Measurements from ENCODE around the gene ARMH3. TPM values are rescaled to one million over a fixed set of nuclear protein-coding genes. Genes with fewer than 3 reads are reported as not detected.

Gene ARMH3
- polyA plus RNA-seq, 1 experiment = 19.8 TPM

DNA sequence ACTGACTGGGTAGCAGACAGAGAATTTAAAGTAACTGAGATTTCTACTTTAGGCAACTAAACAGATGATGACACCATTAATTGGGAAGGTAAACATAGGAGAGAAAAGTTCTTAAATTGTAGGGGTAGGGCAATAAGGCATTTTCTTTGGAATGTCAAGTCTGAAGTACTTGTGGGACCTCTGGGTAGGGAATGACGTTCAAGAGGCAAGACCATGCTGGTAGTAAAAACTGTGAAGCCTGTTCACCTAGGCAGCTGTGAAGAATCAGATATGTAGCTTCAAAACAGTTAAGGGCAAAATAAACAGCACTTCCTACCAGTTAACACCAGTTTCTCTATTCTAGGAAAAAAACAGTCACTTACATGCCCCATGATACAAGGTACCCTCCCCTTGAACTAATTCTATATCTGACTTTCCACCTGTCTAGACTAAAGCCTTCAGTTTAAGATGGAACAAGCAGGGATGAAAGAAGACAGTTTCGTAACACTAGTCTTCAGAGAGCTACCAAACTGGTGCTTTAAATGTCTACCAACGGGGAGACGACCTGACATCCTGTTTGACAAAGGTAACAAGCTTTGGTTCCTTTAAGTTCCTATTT lies 149.3 kb downstream of the ARMH3 start:
- Histone ChIP-seq H3K4me3 (ENCODE audit: low read depth, low read length) (no peak overlapping the region), H3K27ac (ENCODE audit: low read depth, low read length) (no peak overlapping the region), H3K27me3 (ENCODE audit: control insufficient read depth, insufficient read depth, low read length) (no peaks in the 10 kb centered on the region), H3K9me3 (ENCODE audit: control insufficient read depth, insufficient read depth, low read length) (no peaks in the 10 kb centered on the region)
- ChIA-PET POLR2A (no interaction called here), CTCF (interaction anchor here (1.0 to 2.3 kb wide), 4 partner anchors 10 to 66 kb away, joined by 3 to 10 read pairs (median 3); no protein-coding TSS in a partner anchor)
- DNase-seq (ENCODE audit: low read depth, low spot score) = no peak
- TF ChIP-seq, protein P1, sequence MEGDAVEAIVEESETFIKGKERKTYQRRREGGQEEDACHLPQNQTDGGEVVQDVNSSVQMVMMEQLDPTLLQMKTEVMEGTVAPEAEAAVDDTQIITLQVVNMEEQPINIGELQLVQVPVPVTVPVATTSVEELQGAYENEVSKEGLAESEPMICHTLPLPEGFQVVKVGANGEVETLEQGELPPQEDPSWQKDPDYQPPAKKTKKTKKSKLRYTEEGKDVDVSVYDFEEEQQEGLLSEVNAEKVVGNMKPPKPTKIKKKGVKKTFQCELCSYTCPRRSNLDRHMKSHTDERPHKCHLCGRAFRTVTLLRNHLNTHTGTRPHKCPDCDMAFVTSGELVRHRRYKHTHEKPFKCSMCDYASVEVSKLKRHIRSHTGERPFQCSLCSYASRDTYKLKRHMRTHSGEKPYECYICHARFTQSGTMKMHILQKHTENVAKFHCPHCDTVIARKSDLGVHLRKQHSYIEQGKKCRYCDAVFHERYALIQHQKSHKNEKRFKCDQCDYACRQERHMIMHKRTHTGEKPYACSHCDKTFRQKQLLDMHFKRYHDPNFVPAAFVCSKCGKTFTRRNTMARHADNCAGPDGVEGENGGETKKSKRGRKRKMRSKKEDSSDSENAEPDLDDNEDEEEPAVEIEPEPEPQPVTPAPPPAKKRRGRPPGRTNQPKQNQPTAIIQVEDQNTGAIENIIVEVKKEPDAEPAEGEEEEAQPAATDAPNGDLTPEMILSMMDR (IDR thresholded peaks at IDR 0.05; ENCODE audit: low read depth, low read length) = no peak

DNA sequence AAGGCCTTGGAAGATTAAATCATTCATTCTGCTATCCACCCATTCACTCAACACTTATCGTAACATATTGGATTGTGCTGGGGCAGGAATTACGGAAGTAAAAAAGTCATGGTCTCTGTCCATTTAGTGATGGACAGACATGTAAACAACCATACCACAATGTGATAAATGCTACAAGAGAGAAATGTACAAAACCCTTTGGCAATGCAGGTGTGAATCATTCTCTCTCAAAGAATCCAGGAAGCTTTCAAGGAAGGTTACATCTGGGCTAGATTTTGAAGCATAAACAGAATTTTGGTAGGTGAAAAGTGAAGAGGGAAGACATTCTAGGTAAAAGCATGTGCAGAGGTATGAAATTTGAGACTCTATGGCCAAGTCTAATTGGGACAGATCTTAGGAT lies 150.7 kb downstream of the ARMH3 start:
- no peak for DNase-seq (ENCODE audit: low read depth, low spot score)
- no peak overlapping the region for H3K27ac ChIP-seq (ENCODE audit: low read depth, low read length)
- TF ChIP-seq, protein P1 (IDR thresholded peaks at IDR 0.05; ENCODE audit: low read depth, low read length) = no peak
- H3K27me3 ChIP-seq (ENCODE audit: control insufficient read depth, insufficient read depth, low read length) = no peaks in the 10 kb centered on the region
- H3K4me3 ChIP-seq (ENCODE audit: low read depth, low read length) = no peak overlapping the region
- no peaks in the 10 kb centered on the region for H3K9me3 ChIP-seq (ENCODE audit: control insufficient read depth, insufficient read depth, low read length)
- ChIA-PET POLR2A (no interaction called here), CTCF (no interaction called here)

DNA sequence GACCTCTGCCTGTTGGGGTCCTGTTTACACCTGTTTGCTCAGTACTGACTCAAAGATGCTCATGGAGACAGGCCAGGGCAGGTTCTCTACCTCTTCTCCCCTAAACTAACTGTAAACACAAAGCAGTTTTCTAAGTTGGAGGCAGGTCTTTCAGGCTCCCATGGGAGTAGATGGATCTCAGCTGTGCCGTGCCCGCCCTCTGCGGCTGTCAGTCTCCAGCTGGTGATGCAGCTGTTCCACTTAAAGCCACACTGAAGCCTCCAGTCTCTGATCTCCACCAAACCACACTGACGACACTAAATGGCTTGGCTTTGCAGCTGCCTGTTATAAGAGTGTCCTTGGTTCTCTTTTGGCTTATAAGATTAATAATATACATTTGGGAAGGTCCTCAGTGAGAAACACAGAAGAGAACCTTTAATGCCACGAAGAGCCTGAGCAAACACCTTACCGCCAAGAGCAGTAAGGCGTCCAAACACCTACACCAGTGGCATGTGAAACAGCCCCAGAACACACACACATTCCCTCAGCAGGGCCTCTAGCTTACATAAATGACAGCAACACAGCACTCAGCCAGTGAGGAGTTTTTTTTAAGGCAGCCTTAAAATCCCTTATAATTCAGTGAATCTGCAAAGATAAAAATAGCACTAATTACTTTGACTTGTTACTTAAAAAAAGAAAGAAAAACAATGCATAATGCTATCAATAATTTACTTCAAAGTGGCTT lies 152.0 kb downstream of the ARMH3 start:
- DNase-seq (ENCODE audit: low read depth, low spot score) = no peak
- H3K9me3 ChIP-seq (ENCODE audit: control insufficient read depth, insufficient read depth, low read length) = no peaks in the 10 kb centered on the region
- CTCF ChIA-PET = interaction anchor here (1.3 kb wide), 1 partner anchor 106 kb away, joined by 6 read pairs; no protein-coding TSS in a partner anchor
- H3K4me3 ChIP-seq (ENCODE audit: low read depth, low read length) = no peak overlapping the region
- H3K27ac ChIP-seq (ENCODE audit: low read depth, low read length) = no peak overlapping the region
- no peaks in the 10 kb centered on the region for H3K27me3 ChIP-seq (ENCODE audit: control insufficient read depth, insufficient read depth, low read length)
- TF ChIP-seq, protein P1 (IDR thresholded peaks at IDR 0.05; ENCODE audit: low read depth, low read length) = no peak
- POLR2A ChIA-PET = no interaction called here

DNA sequence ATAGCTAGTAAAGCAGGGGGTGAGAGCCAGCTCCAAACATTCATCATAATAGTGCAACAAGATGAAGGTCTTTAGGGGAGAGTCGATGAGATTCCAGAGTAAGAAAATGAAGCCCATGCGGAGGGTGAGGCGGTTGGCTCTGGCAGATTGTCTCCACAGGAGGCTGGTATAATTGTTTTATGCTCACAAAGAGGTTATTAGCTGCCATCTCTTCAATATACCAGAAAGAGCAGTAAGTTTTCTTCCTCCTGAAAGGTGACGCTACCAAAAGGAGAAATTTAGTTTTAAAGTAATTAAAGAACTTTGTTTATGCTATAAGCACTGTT lies 153.2 kb downstream of the ARMH3 start:
- Histone ChIP-seq H3K27ac (ENCODE audit: low read depth, low read length) (no peak overlapping the region), H3K27me3 (ENCODE audit: control insufficient read depth, insufficient read depth, low read length) (no peaks in the 10 kb centered on the region), H3K4me3 (ENCODE audit: low read depth, low read length) (no peak overlapping the region), H3K9me3 (ENCODE audit: control insufficient read depth, insufficient read depth, low read length) (no peaks in the 10 kb centered on the region)
- no peak for DNase-seq (ENCODE audit: low read depth, low spot score)
- ChIA-PET CTCF (interaction anchor here (1.2 to 2.2 kb wide), 4 partner anchors 13 to 170 kb away, joined by 3 to 8 read pairs (median 6); no protein-coding TSS in a partner anchor), POLR2A (interaction anchor here (0.6 kb wide), 2 partner anchors 36 to 1336 kb away, joined by 3 read pairs; no protein-coding TSS in a partner anchor)
- TF ChIP-seq, protein P1 (IDR thresholded peaks at IDR 0.05; ENCODE audit: low read depth, low read length) = no peak
